Right lobe of liver (tissue), 4 donors: ENCODE data around the gene FGF14.

Experiments used
- POLR2A ChIP-seq: fragments of 450-650 bp; IDR thresholded peaks from one replicate; pipeline ENCODE4 v1.6.1; 2017; ENCODE audit warnings: antibody characterized with exemption, mild to moderate bottlenecking
- TF ChIP-seq, protein P1 (sequence below), 4 donors: fragments of 200-600 bp in 3 of 4; fragments of 450-650 bp in 1 of 4; IDR thresholded peaks; one replicate each; pipeline versions ENCODE4 v1.5.1 to v1.8.0; 2016 to 2022; ENCODE audit warnings: antibody characterized with exemption in 4 of 4, mild to moderate bottlenecking in 2 of 4
- donor health status: DM: no; HTN: no; CAD: no.
- donor health status: DM: no; HTN: no; CAD: no.
- donor health status: DM: no; HTN: yes; CAD: no.

DNA sequence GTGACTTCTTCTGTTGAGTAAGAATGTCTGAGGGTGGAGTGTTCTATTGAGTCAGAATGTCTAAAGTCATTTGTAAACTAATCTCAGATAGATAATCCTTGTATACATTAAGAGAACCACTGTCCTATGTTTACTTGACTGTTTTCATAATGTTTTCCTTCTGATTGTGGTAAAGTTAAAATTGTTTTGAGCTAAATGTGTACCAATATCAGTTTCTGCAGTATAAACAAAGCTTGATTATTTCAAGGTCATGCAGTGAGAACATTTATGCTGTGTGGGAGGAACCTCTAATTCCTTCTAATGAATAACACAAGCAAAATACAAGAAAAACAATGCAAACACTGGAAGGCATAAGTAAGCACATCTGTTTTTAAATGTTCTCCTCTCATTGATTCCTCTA is 434.6 kb downstream of the FGF14 start:
- TF ChIP-seq, protein P1, sequence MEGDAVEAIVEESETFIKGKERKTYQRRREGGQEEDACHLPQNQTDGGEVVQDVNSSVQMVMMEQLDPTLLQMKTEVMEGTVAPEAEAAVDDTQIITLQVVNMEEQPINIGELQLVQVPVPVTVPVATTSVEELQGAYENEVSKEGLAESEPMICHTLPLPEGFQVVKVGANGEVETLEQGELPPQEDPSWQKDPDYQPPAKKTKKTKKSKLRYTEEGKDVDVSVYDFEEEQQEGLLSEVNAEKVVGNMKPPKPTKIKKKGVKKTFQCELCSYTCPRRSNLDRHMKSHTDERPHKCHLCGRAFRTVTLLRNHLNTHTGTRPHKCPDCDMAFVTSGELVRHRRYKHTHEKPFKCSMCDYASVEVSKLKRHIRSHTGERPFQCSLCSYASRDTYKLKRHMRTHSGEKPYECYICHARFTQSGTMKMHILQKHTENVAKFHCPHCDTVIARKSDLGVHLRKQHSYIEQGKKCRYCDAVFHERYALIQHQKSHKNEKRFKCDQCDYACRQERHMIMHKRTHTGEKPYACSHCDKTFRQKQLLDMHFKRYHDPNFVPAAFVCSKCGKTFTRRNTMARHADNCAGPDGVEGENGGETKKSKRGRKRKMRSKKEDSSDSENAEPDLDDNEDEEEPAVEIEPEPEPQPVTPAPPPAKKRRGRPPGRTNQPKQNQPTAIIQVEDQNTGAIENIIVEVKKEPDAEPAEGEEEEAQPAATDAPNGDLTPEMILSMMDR (IDR thresholded peaks at IDR 0.05), result no peak
- no peak for TF ChIP-seq POLR2A
